Neural crest cell (in vitro differentiated cells): ENCODE results near the gene NT5C. TPM values are rescaled to one million over a fixed set of nuclear protein-coding genes. Genes with fewer than 3 reads are reported as not detected.
"Not testable (repeated sequence)": the region's sequence is repeated elsewhere in the genome, so short reads cannot be mapped to it uniquely, and the experiment has no call there.

Experiments used
- DNase-seq: peaks from one replicate; pipeline ENCODE4 v3.0.0; 2021; ENCODE audit warnings: low read depth, mixed read lengths, low spot score
- H3K27ac Mint-ChIP-seq: one replicate; pipeline ENCODE4 v1.8.0; 2021; ENCODE audit warnings: mild to moderate bottlenecking, mixed read lengths; ENCODE audit not compliant: unreplicated experiment
- H3K27me3 Mint-ChIP-seq: 2 replicates; pipeline ENCODE4 v1.8.0; 2021; ENCODE audit warnings: low read depth, mild to moderate bottlenecking, mixed read lengths
- H3K36me3 Mint-ChIP-seq: 2 replicates; pipeline ENCODE4 v1.8.0; 2021; ENCODE audit warnings: low read depth, mild to moderate bottlenecking, mixed read lengths
- H3K4me1 Mint-ChIP-seq: 2 replicates; pipeline ENCODE4 v1.8.0; 2021; ENCODE audit warnings: mixed read lengths
- H3K4me3 Mint-ChIP-seq: one replicate; pipeline ENCODE4 v1.8.0; 2021; ENCODE audit warnings: mild to moderate bottlenecking, mixed read lengths
- H3K9me3 Mint-ChIP-seq: 2 replicates; pipeline ENCODE4 v1.8.0; 2021; ENCODE audit warnings: mixed read lengths
- CTCF ChIP-seq: fragments of 200-600 bp; sonication (generic); conservative IDR thresholded peaks from 2 replicates; pipeline ENCODE4 v1.5.0; 2021; ENCODE audit warnings: antibody characterized with exemption, mild to moderate bottlenecking
- total RNA-seq: library from RNA; stranded (reverse); gene quantifications from 2 replicates; pipeline ENCODE4 v1.2.1, GENCODE V29; 2021

Gene NT5C
- total RNA-seq, 1 donor from 2014 or later = 70.2 TPM

- Mint-ChIP-seq H3K4me1 (peaks cover 25% of the 10 kb centered on the region), H3K27ac (no peak overlapping the region), H3K27me3 (peaks cover 2% of the 10 kb centered on the region)
Observed at GRCh38 chr17:75128694-75129505, 2.6 kb downstream of the NT5C start.

GRCh38 chr17:75127936-75128335, 3.6 kb downstream of the NT5C start:
- not testable (repeated sequence) for H3K27me3 Mint-ChIP-seq, H3K9me3 Mint-ChIP-seq, H3K36me3 Mint-ChIP-seq, H3K27ac Mint-ChIP-seq, DNase-seq
- H3K4me1 Mint-ChIP-seq = peaks cover 25% of the 10 kb centered on the region
- peak overlapping the region; percentile 75 for H3K4me3 Mint-ChIP-seq

More at GRCh38 chr17:75128694-75129505, 2.6 kb downstream of the NT5C start:
- H3K36me3 Mint-ChIP-seq = peaks cover 3% of the 10 kb centered on the region
- H3K4me3 Mint-ChIP-seq = peak overlapping the region; percentile 75
- H3K9me3 Mint-ChIP-seq = no peaks in the 10 kb centered on the region
- TF ChIP-seq CTCF = no peak
- no peak for DNase-seq

- peaks cover 3% of the 10 kb centered on the region for H3K36me3 Mint-ChIP-seq
- no peak for TF ChIP-seq CTCF
- H3K27ac Mint-ChIP-seq = no peak overlapping the region
- H3K27me3 Mint-ChIP-seq = peaks cover 2% of the 10 kb centered on the region
- DNase-seq = no peak
- peaks cover 21% of the 10 kb centered on the region for H3K4me1 Mint-ChIP-seq
- H3K4me3 Mint-ChIP-seq = peak overlapping the region; percentile 51
- no peaks in the 10 kb centered on the region for H3K9me3 Mint-ChIP-seq
Observed at GRCh38 chr17:75126954-75127353, 4.6 kb downstream of the NT5C start.

GRCh38 chr17:75125984-75126383, 5.6 kb downstream of the NT5C start:
- no peak for TF ChIP-seq CTCF
- peak overlapping the region; percentile 52 for H3K4me3 Mint-ChIP-seq
- H3K36me3 Mint-ChIP-seq = peaks cover 3% of the 10 kb centered on the region
- no peaks in the 10 kb centered on the region for H3K27me3 Mint-ChIP-seq
- H3K4me1 Mint-ChIP-seq = peaks cover 18% of the 10 kb centered on the region
- no peak overlapping the region for H3K27ac Mint-ChIP-seq
- DNase-seq = no peak
- H3K9me3 Mint-ChIP-seq = no peaks in the 10 kb centered on the region

GRCh38 chr17:75124819-75125162, 6.8 kb downstream of the NT5C start:
- Mint-ChIP-seq H3K36me3 (no peaks in the 10 kb centered on the region), H3K27me3 (no peaks in the 10 kb centered on the region), H3K27ac (no peak overlapping the region), H3K9me3 (no peaks in the 10 kb centered on the region), H3K4me3 (peak overlapping the region; percentile 12), H3K4me1 (peaks cover 11% of the 10 kb centered on the region)
- no peak for TF ChIP-seq CTCF
- no peak for DNase-seq

- no peaks in the 10 kb centered on the region for H3K27me3 Mint-ChIP-seq
- no peaks in the 10 kb centered on the region for H3K9me3 Mint-ChIP-seq
- H3K4me1 Mint-ChIP-seq = peaks cover 11% of the 10 kb centered on the region
- H3K36me3 Mint-ChIP-seq = no peaks in the 10 kb centered on the region
- DNase-seq = no peak
- TF ChIP-seq CTCF = no peak
- H3K4me3 Mint-ChIP-seq = peak overlapping the region; percentile 23
- no peak overlapping the region for H3K27ac Mint-ChIP-seq
Observed at GRCh38 chr17:75124041-75124818, 7.3 kb downstream of the NT5C start.
